Gastrocnemius medialis (tissue), 4 donors: Measurements from ENCODE around the gene PLA2G4F. TPM values are rescaled to one million over a fixed set of nuclear protein-coding genes. Genes with fewer than 3 reads are reported as not detected.

Experiments
- ATAC-seq, 2 donors: fragments of 150-250 bp; one replicate each; pipeline ENCODE4 v1.9.1; 2016
- DNase-seq, 2 donors: peaks; one replicate each; pipeline ENCODE4 v3.0.0-alpha.2; 2019
- H3K27ac ChIP-seq, 4 donors: fragments of 200-600 bp; sonication (generic); 1 replicate in 1 of 4; 2 replicates in 3 of 4; pipeline ENCODE4 v1.5.1; 2016 to 2018; ENCODE audit warnings: mild to moderate bottlenecking in 2 of 4, moderate library complexity in 1 of 4
- H3K27me3 ChIP-seq, 3 donors: fragments of 200-600 bp; sonication (generic) in 2 of 3; 1 replicate in 1 of 3; 2 replicates in 2 of 3; pipeline versions ENCODE4 v1.5.1 to v1.6.0; 2016 to 2019; ENCODE audit warnings: mild to moderate bottlenecking in 1 of 3, moderate library complexity in 1 of 3
- H3K36me3 ChIP-seq, 2 donors: fragments of 200-600 bp; sonication (generic) in 1 of 2; one replicate each; pipeline ENCODE4 v1.5.1; 2017 to 2018
- H3K4me1 ChIP-seq, 2 donors: fragments of 200-600 bp; sonication (generic) in 1 of 2; one replicate each; pipeline ENCODE4 v1.5.1; 2016 to 2017; ENCODE audit warnings: mild to moderate bottlenecking in 2 of 2
- H3K4me3 ChIP-seq, 4 donors: fragments of 200-600 bp; sonication (generic) in 3 of 4; 1 replicate in 1 of 4; 2 replicates in 3 of 4; pipeline ENCODE4 v1.5.1; 2016 to 2019; ENCODE audit warnings: mild to moderate bottlenecking in 2 of 4
- H3K9me3 ChIP-seq, 3 donors: fragments of 200-600 bp; sonication (generic) in 2 of 3; 1 replicate in 1 of 3; 2 replicates in 2 of 3; pipeline ENCODE4 v1.5.1; 2016 to 2019
- POLR2A ChIP-seq, 2 donors: fragments of 450-650 bp; IDR thresholded peaks; one replicate each; pipeline ENCODE4 v1.6.1; 2017; ENCODE audit warnings: antibody characterized with exemption in 2 of 2, mild to moderate bottlenecking in 2 of 2, moderate library complexity in 2 of 2
- in situ Hi-C, 4 donors: fragments of 200-750 bp; cut with MboI; loops; one replicate each; pipeline versions ENCODE4 v1.15.0 to v1.8.0; 2017; ENCODE audit warnings: low sequenced_read_pairs in 4 of 4
- intact Hi-C: fragments of 100-400 bp; cut with DNase I; formaldehyde crosslinking; loops from one replicate; pipeline ENCODE4 v1.15.1; 2023; ENCODE audit warnings: low total_unique reads
- total RNA-seq, 4 donors: library from RNA; depleted of rRNA; stranded (reverse); fragments of >200 nt; gene quantifications; one replicate each; pipeline versions ENCODE4 v1.1.0 to v1.2.3, GENCODE V29; 2016
- TF ChIP-seq, protein P1 (sequence below), 5 experiments: fragments of 450-650 bp in 3 of 5; fragments of 200-600 bp in 2 of 5; sonication (generic) in 2 of 5; IDR thresholded peaks in 4 of 5; conservative IDR thresholded peaks in 1 of 5; 1 replicate in 4 of 5; 2 replicates in 1 of 5; pipeline ENCODE4 v1.5.1; 2016 to 2019; ENCODE audit warnings: antibody characterized with exemption in 5 of 5, mild to moderate bottlenecking in 3 of 5, moderate library complexity in 3 of 5

PLA2G4F gene
- total RNA-seq, 4 donors from 2014 or later: 1.0 to 8.4 (median 4.9) TPM

- Histone ChIP-seq H3K27me3 (no peaks in the 10 kb centered on the region), H3K36me3 (no peaks in the 10 kb centered on the region), H3K9me3 (no peaks in the 10 kb centered on the region), H3K4me3 (no peak overlapping the region), H3K4me1 (no peaks in the 10 kb centered on the region), H3K27ac (no peak overlapping the region)
- no peak for ATAC-seq
- in situ Hi-C loops (no loop called here), intact Hi-C loops (no loop called here)
- DNase-seq: no peak
- no peak for TF ChIP-seq POLR2A (IDR thresholded peaks at IDR 0.05)
Measured at GRCh38 chr15:42139596-42139995, 16.8 kb downstream of the PLA2G4F start.

DNA sequence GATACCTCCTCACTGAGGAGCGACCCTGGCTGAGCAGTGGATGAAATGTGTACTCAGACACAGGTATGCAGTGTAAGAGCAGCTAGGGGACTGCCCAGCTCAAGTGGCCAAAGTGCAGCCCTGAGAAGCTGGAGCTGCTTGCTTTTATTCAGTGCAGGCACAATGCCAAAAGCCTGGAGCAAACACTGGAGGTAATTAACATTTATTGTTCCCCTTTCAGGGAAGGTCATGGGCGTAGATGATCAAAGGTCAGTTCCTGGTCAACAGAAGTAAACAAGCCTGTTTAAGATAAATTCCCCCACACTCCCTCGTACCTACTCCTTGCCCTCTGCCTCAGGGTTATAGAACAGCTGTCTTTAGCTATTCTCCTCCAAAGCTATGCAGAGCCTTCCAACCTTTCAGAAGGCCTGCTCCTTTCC lies 17.5 kb downstream of the PLA2G4F start:
- no peaks in the 10 kb centered on the region for H3K27me3 ChIP-seq
- no peak for ATAC-seq
- TF ChIP-seq, protein P1, sequence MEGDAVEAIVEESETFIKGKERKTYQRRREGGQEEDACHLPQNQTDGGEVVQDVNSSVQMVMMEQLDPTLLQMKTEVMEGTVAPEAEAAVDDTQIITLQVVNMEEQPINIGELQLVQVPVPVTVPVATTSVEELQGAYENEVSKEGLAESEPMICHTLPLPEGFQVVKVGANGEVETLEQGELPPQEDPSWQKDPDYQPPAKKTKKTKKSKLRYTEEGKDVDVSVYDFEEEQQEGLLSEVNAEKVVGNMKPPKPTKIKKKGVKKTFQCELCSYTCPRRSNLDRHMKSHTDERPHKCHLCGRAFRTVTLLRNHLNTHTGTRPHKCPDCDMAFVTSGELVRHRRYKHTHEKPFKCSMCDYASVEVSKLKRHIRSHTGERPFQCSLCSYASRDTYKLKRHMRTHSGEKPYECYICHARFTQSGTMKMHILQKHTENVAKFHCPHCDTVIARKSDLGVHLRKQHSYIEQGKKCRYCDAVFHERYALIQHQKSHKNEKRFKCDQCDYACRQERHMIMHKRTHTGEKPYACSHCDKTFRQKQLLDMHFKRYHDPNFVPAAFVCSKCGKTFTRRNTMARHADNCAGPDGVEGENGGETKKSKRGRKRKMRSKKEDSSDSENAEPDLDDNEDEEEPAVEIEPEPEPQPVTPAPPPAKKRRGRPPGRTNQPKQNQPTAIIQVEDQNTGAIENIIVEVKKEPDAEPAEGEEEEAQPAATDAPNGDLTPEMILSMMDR (IDR thresholded peaks at IDR 0.05 in 4 of 5, conservative IDR thresholded peaks at IDR 0.05 in 1 of 5): no peak
- no peak for TF ChIP-seq POLR2A (IDR thresholded peaks at IDR 0.05)
- H3K36me3 ChIP-seq: no peaks in the 10 kb centered on the region
- H3K4me1 ChIP-seq: no peaks in the 10 kb centered on the region
- H3K27ac ChIP-seq: no peak overlapping the region
- intact Hi-C loops (no loop called here), in situ Hi-C loops (no loop called here)
- no peak for DNase-seq
- H3K9me3 ChIP-seq: no peaks in the 10 kb centered on the region
- H3K4me3 ChIP-seq: no peak overlapping the region

DNA sequence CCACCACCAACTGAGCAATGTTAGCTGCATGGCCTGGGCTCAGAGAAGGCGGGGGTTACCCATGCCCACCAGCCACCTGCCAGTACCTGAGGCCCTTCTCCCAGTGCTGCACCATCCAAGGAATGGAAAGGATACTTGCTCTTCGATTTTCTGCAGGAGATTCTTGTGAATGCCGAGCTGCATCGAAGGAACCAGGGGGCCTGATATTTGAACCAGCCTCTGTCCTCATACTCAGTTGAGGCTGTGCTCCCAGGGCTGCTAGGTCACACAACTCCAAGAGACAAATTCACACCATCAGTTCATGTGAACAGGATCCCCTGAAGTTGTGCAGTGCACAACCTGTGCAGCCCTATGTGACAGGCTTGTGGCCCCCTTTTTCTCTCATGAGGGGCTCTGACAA lies 18.0 kb downstream of the PLA2G4F start:
- H3K4me1 ChIP-seq: no peaks in the 10 kb centered on the region
- ATAC-seq (no peak), DNase-seq (no peak)
- intact Hi-C loops: no loop called here
- H3K27me3 ChIP-seq: no peaks in the 10 kb centered on the region
- no peaks in the 10 kb centered on the region for H3K36me3 ChIP-seq
- no peak overlapping the region for H3K27ac ChIP-seq
- H3K9me3 ChIP-seq: no peaks in the 10 kb centered on the region
- in situ Hi-C loops: no loop called here
- no peak overlapping the region for H3K4me3 ChIP-seq
- no peak for TF ChIP-seq POLR2A (IDR thresholded peaks at IDR 0.05)
- TF ChIP-seq, protein P1 (IDR thresholded peaks at IDR 0.05 in 4 of 5, conservative IDR thresholded peaks at IDR 0.05 in 1 of 5): no peak

DNA sequence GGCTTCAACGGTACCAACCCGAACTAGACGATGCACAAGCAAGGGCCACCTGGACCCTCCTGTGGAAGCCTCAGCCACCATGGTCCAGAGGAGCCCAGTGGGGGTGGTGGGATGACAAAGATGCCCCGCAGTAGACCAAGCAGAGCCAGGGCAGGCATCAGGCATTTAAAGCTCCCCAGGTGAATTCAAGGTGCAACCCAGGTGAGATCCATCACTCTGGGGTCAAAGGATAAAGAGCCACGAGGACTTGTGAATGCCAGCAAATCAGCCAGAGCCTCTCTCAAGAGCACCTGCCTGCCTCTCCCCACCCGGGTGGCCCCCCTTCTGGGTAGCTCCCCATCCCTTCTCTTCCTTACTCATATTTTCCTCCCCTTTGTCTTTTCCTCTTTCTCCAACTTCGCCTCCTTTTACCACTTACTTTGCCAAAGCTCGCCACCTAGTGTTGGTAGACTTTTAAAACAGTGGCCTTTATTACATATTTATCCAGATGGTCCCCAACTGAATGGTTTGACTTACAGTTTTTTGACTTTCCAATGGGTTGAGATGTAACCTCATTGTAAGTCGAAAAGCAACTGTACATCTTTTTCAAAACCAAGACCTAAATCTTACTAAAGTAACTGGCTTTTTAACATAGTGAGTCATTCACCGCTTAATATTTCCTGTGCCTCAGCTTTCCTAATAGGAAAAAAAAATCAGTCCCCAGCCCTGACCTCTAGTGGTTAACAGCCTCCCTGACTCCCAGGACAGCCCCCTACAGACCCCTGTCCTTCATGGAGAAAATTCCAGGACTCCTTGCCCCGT lies 18.8 kb downstream of the PLA2G4F start:
- in situ Hi-C loops (no loop called here), intact Hi-C loops (no loop called here)
- Histone ChIP-seq H3K27ac (no peak overlapping the region), H3K9me3 (no peaks in the 10 kb centered on the region), H3K4me3 (no peak overlapping the region), H3K4me1 (no peaks in the 10 kb centered on the region), H3K27me3 (no peaks in the 10 kb centered on the region), H3K36me3 (no peaks in the 10 kb centered on the region)
- no peak for DNase-seq
- TF ChIP-seq POLR2A (IDR thresholded peaks at IDR 0.05): no peak
- TF ChIP-seq, protein P1 (IDR thresholded peaks at IDR 0.05 in 4 of 5, conservative IDR thresholded peaks at IDR 0.05 in 1 of 5): peak in 3 of 5 experiments; percentile 21 to 48 (median 35)
- ATAC-seq: no peak

GRCh38 chr15:42136513-42136912 lies 19.9 kb downstream of the PLA2G4F start:
- no peaks in the 10 kb centered on the region for H3K4me1 ChIP-seq
- no peak overlapping the region for H3K4me3 ChIP-seq
- intact Hi-C loops (no loop called here), in situ Hi-C loops (no loop called here)
- H3K36me3 ChIP-seq: no peaks in the 10 kb centered on the region
- H3K9me3 ChIP-seq: no peaks in the 10 kb centered on the region
- no peak for TF ChIP-seq POLR2A (IDR thresholded peaks at IDR 0.05)
- TF ChIP-seq, protein P1 (IDR thresholded peaks at IDR 0.05 in 4 of 5, conservative IDR thresholded peaks at IDR 0.05 in 1 of 5): no peak
- DNase-seq: no peak
- ATAC-seq: no peak
- H3K27me3 ChIP-seq: no peaks in the 10 kb centered on the region
- no peak overlapping the region for H3K27ac ChIP-seq
